GM18861 (cell line): ENCODE data around the gene GOLGA6L7.
"Not testable (repeated sequence)": the region's sequence is repeated elsewhere in the genome, so short reads cannot be mapped to it uniquely, and the experiment has no call there.

Experiments
- ATAC-seq: cut with Tn5 transposase; IDR thresholded peaks from one replicate; pipeline ENCODE4 v1.9.1; 2021; ENCODE audit not compliant: unreplicated experiment

GOLGA6L7 gene

GRCh38 chr15:28847247-28847646 lies 1.2 kb downstream of the GOLGA6L7 start:
- ATAC-seq: not testable (repeated sequence)

- ATAC-seq: not testable (repeated sequence)
Measured at GRCh38 chr15:28844147-28844546, 4.3 kb downstream of the GOLGA6L7 start.

GRCh38 chr15:28843520-28843919 lies 4.9 kb downstream of the GOLGA6L7 start:
- not testable (repeated sequence) for ATAC-seq

GRCh38 chr15:28842210-28842609 lies 6.2 kb downstream of the GOLGA6L7 start:
- ATAC-seq: not testable (repeated sequence)

GRCh38 chr15:28840285-28840684 lies 8.2 kb downstream of the GOLGA6L7 start:
- ATAC-seq: not testable (repeated sequence)

GRCh38 chr15:28834957-28835585 lies 13.4 kb downstream of the GOLGA6L7 start:
- not testable (repeated sequence) for ATAC-seq

GRCh38 chr15:28831897-28832587 lies 16.4 kb downstream of the GOLGA6L7 start:
- not testable (repeated sequence) for ATAC-seq

- not testable (repeated sequence) for ATAC-seq
Measured at GRCh38 chr15:28821420-28821819, 27.0 kb downstream of the GOLGA6L7 start.

GRCh38 chr15:28819930-28820295 lies 28.5 kb downstream of the GOLGA6L7 start:
- ATAC-seq: not testable (repeated sequence)

- not testable (repeated sequence) for ATAC-seq
Measured at GRCh38 chr15:28819019-28819929, 29.2 kb downstream of the GOLGA6L7 start.

GRCh38 chr15:28818168-28818567 lies 30.3 kb downstream of the GOLGA6L7 start:
- ATAC-seq: not testable (repeated sequence)

GRCh38 chr15:28814059-28814458 lies 34.4 kb downstream of the GOLGA6L7 start:
- ATAC-seq: not testable (repeated sequence)

- ATAC-seq: not testable (repeated sequence)
Measured at GRCh38 chr15:28813392-28813791, 35.1 kb downstream of the GOLGA6L7 start.

- ATAC-seq: not testable (repeated sequence)
Measured at GRCh38 chr15:28811852-28812550, 36.4 kb downstream of the GOLGA6L7 start.

GRCh38 chr15:28810444-28810843 lies 38.0 kb downstream of the GOLGA6L7 start:
- ATAC-seq: not testable (repeated sequence)

- not testable (repeated sequence) for ATAC-seq
Measured at GRCh38 chr15:28808136-28808535, 40.3 kb downstream of the GOLGA6L7 start.

- not testable (repeated sequence) for ATAC-seq
Measured at GRCh38 chr15:28800366-28800765, 48.1 kb downstream of the GOLGA6L7 start.

GRCh38 chr15:28798234-28798633 lies 50.2 kb downstream of the GOLGA6L7 start:
- ATAC-seq: not testable (repeated sequence)

GRCh38 chr15:28794231-28794630 lies 54.2 kb downstream of the GOLGA6L7 start:
- ATAC-seq: not testable (repeated sequence)
